Activated effector memory CD4-positive, alpha-beta T cell treated with anti-CD3 and anti-CD28 coated beads, Interleukin-2, amount 50 U/mL, for 16 hours (primary cell): ENCODE measurements around the gene PEX11B.

Experiments used
- DNase-seq: peaks from one replicate; pipeline ENCODE4 v3.0.0-alpha.2; 2020

PEX11B gene

GRCh38 chr1:145863282-145864018 is 55.1 kb downstream of the PEX11B start:
- DNase-seq = no peak
